IMR-90 (cell line): ENCODE data around the gene PRIMA1. TPM values are rescaled to one million over a fixed set of nuclear protein-coding genes. Genes with fewer than 3 reads are reported as not detected.

Experiments
- ATAC-seq: fragments of 200-7000 bp; cut with Tn5 transposase; 2 replicates; pipeline ENCODE4 v1.9.1; 2020; ENCODE audit warnings: low read depth, mild to moderate bottlenecking, moderate library complexity
- BruUV-seq: library from RNA; stranded (reverse); fragments of 400-500 nt; replicated peaks from 2 replicates; lab custom pipeline; 2021; lab: Mats Ljungman, UMichigan
- CTCF ChIA-PET: fragments of 300-600 bp; formaldehyde crosslinking; extraction: SDS; loops from one replicate; lab custom pipeline; 2021; ENCODE audit warnings: antibody characterized with exemption; lab: Yijun Ruan, JAX
- POLR2A ChIA-PET: fragments of 300-600 bp; sonication (Branson Sonifier 250); formaldehyde crosslinking; loops from one replicate; lab custom pipeline; 2022; ENCODE audit warnings: antibody characterized with exemption; ENCODE audit not compliant: unreplicated experiment; lab: Charles Lee
- DNase-seq: peaks from one replicate; pipeline ENCODE4 v3.0.0; 2013
- H2AFZ ChIP-seq: replicated peaks from 2 replicates; pipeline ENCODE3; 2013; ENCODE audit warnings: low read length, mild to moderate bottlenecking; ENCODE audit not compliant: poor library complexity
- H2AK5ac ChIP-seq: 2 replicates; pipeline ENCODE4 v1.6.1; 2013; ENCODE audit warnings: low read depth, low read length, inconsistent platforms
- H2AK9ac ChIP-seq: replicated peaks from 2 replicates; pipeline ENCODE3; 2013; ENCODE audit warnings: mild to moderate bottlenecking, low read depth, low read length, moderate library complexity; ENCODE audit not compliant: poor library complexity
- H2BK120ac ChIP-seq: 2 replicates; pipeline ENCODE4 v1.6.1; 2013; ENCODE audit warnings: low read depth, low read length, inconsistent platforms
- H2BK15ac ChIP-seq: 3 replicates; pipeline ENCODE4 v1.6.1; 2013; ENCODE audit warnings: low read depth, low read length, inconsistent platforms
- H2BK20ac ChIP-seq: 2 replicates; pipeline ENCODE4 v1.6.1; 2013; ENCODE audit warnings: low read depth, mild to moderate bottlenecking, inconsistent platforms, low read length, moderate library complexity
- H2BK5ac ChIP-seq: 2 replicates; pipeline ENCODE4 v1.6.1; 2013; ENCODE audit warnings: mild to moderate bottlenecking, low read depth, low read length, inconsistent platforms; ENCODE audit not compliant: poor library complexity, severe bottlenecking
- H3K14ac ChIP-seq: replicated peaks from 2 replicates; pipeline ENCODE4 v1.6.1; 2013; ENCODE audit warnings: low read depth, low read length, inconsistent platforms
- H3K18ac ChIP-seq: 2 replicates; pipeline ENCODE4 v1.6.1; 2013; ENCODE audit warnings: low read depth, low read length, control low read depth
- H3K23ac ChIP-seq: 2 replicates; pipeline ENCODE4 v1.6.1; 2013; ENCODE audit warnings: low read depth, low read length, inconsistent platforms
- H3K27ac ChIP-seq: 2 replicates; pipeline ENCODE4 v1.5.1; 2013; ENCODE audit warnings: mild to moderate bottlenecking, control low read depth, low read length; ENCODE audit not compliant: insufficient read depth
- H3K27me3 ChIP-seq: 2 replicates; pipeline ENCODE4 v1.6.1; 2013; ENCODE audit warnings: low read length; ENCODE audit not compliant: control insufficient read depth, insufficient read depth
- H3K36me3 ChIP-seq: 2 replicates; pipeline ENCODE4 v1.6.1; 2013; ENCODE audit warnings: low read length, mixed read lengths; ENCODE audit not compliant: control insufficient read depth, insufficient read depth
- H3K4ac ChIP-seq: 2 replicates; pipeline ENCODE4 v1.6.1; 2013; ENCODE audit warnings: low read depth, low read length, inconsistent platforms
- H3K4me1 ChIP-seq: 2 replicates; pipeline ENCODE4 v1.6.1; 2013; ENCODE audit warnings: low read length, mixed read lengths; ENCODE audit not compliant: control insufficient read depth, insufficient read depth
- H3K4me2 ChIP-seq: 2 replicates; pipeline ENCODE4 v1.6.1; 2013; ENCODE audit warnings: low read depth, mild to moderate bottlenecking, control low read depth, low read length, moderate library complexity
- H3K4me3 ChIP-seq: 2 replicates; pipeline ENCODE4 v1.5.1; 2013; ENCODE audit warnings: low read depth, mild to moderate bottlenecking, control low read depth, low read length, moderate library complexity; ENCODE audit not compliant: insufficient read depth
- H3K56ac ChIP-seq: 2 replicates; pipeline ENCODE4 v1.6.1; 2013; ENCODE audit warnings: low read length, inconsistent platforms; ENCODE audit not compliant: insufficient read depth; ENCODE audit errors: extremely low read depth
- H3K79me1 ChIP-seq, 2 experiments: 2 replicates each; pipeline ENCODE4 v1.6.1; 2013; ENCODE audit warnings: low read length in 2 of 2, inconsistent platforms in 1 of 2, low read depth in 1 of 2
- H3K9ac ChIP-seq: 2 replicates; pipeline ENCODE4 v1.6.1; 2013; ENCODE audit warnings: low read depth, low read length, control low read depth
- H3K9me1 ChIP-seq: 2 replicates; pipeline ENCODE4 v1.6.1; 2013; ENCODE audit warnings: low read length, inconsistent platforms; ENCODE audit not compliant: insufficient read depth
- H3K9me3 ChIP-seq: 2 replicates; pipeline ENCODE4 v1.6.1; 2013; ENCODE audit warnings: low read length; ENCODE audit not compliant: control insufficient read depth, insufficient read depth
- H4K20me1 ChIP-seq: 2 replicates; pipeline ENCODE4 v1.6.1; 2013; ENCODE audit warnings: low read length, inconsistent platforms; ENCODE audit not compliant: insufficient read depth
- H4K5ac ChIP-seq: 2 replicates; pipeline ENCODE4 v1.6.1; 2013; ENCODE audit warnings: mild to moderate bottlenecking, low read depth, low read length, control low read depth
- H4K8ac ChIP-seq, 2 experiments: 2 replicates each; pipeline ENCODE4 v1.6.1; 2013; ENCODE audit warnings: low read depth in 2 of 2, low read length in 2 of 2, control low read depth in 1 of 2, inconsistent platforms in 1 of 2
- H4K91ac ChIP-seq: 2 replicates; pipeline ENCODE4 v1.6.1; 2013; ENCODE audit warnings: low read depth, low read length, inconsistent platforms; ENCODE audit not compliant: insufficient read depth
- BHLHE40 ChIP-seq: fragments of 150-350 bp; IDR thresholded peaks from 2 replicates; pipeline ENCODE4 v1.6.1; 2016; ENCODE audit warnings: mild to moderate bottlenecking, low read depth, low read length
- FOS ChIP-seq: fragments of 150-350 bp; IDR thresholded peaks from 2 replicates; pipeline ENCODE4 v1.6.1; 2016; ENCODE audit warnings: low read depth, low read length
- MAZ ChIP-seq: IDR thresholded peaks from 2 replicates; pipeline ENCODE4 v1.6.1; 2012; ENCODE audit warnings: low read depth, mild to moderate bottlenecking, low read length, improper control_type of control experiment, moderate library complexity, borderline replicate concordance
- NFE2L2 ChIP-seq: fragments of 150-350 bp; IDR thresholded peaks from 2 replicates; pipeline ENCODE4 v1.6.1; 2016; ENCODE audit warnings: low read depth, mild to moderate bottlenecking, low read length
- RAD21 ChIP-seq: IDR thresholded peaks from 2 replicates; pipeline ENCODE4 v1.6.1; 2012; ENCODE audit warnings: low read length, improper control_type of control experiment
- RFX5 ChIP-seq: IDR thresholded peaks from 2 replicates; pipeline ENCODE4 v1.8.0; 2012; ENCODE audit warnings: low read depth, mild to moderate bottlenecking, low read length, moderate library complexity
- SMC3 ChIP-seq: fragments of 150-350 bp; IDR thresholded peaks from 2 replicates; pipeline ENCODE4 v1.6.1; 2016; ENCODE audit warnings: low read depth, mild to moderate bottlenecking, antibody characterized with exemption, low read length, moderate library complexity
- WGBS, 2 experiments: methylation state at CpG; one replicate each; pipeline versions ENCODE4 v1.1.5 to v1.1.7; 2013; ENCODE audit warnings: missing lambda C conversion rate in 2 of 2; ENCODE audit not compliant: insufficient read length in 1 of 2; ENCODE audit errors: extremely low coverage in 2 of 2; 5-methylcytosine and 5-hydroxymethylcytosine counted together
- dilution Hi-C: fragments of 300-500 bp; cut with HindIII; formaldehyde crosslinking; loops from one replicate; pipeline ENCODE4 v1.14.3; 2018; ENCODE audit warnings: low sequenced_read_pairs; ENCODE audit not compliant: unreplicated experiment
- in situ Hi-C: fragments of 300-500 bp; cut with MboI; formaldehyde crosslinking; loops from 3 replicates; pipeline ENCODE4 v1.14.3; 2019; ENCODE audit warnings: low sequenced_read_pairs, inconsistent platforms, mixed read lengths
- intact Hi-C: fragments of 100-400 bp; cut with micrococcal nuclease; formaldehyde crosslinking; loops from 2 replicates; pipeline ENCODE4 v1.10.0; 2022
- polyA plus RNA-seq, 3 experiments: library from polyadenylated mRNA; depleted of rRNA; stranded (reverse); fragments of >200 nt; gene quantifications; 2 replicates each; pipeline ENCODE4 v1.2.3, GENCODE V29; 2012; ENCODE audit warnings: low replicate concordance in 1 of 3
- total RNA-seq: library from RNA; depleted of rRNA; stranded (reverse); fragments of >200 nt; gene quantifications from 2 replicates; pipeline ENCODE4 v1.2.3, GENCODE V29; 2012
- TF ChIP-seq, protein P1 (sequence below): fragments of 150-350 bp; IDR thresholded peaks from 2 replicates; pipeline ENCODE4 v1.6.1; 2017; ENCODE audit warnings: mild to moderate bottlenecking, antibody characterized with exemption, low read length, low read depth

Gene PRIMA1
- total and polyA plus RNA-seq, 2 of the 4 experiments (the other 2 are of a cell fraction) = not detected

- H4K91ac ChIP-seq = no peak overlapping the region
- H3K4me2 ChIP-seq = no peak overlapping the region
- no peak overlapping the region for H4K8ac ChIP-seq
- H3K27ac ChIP-seq = no peak overlapping the region
- WGBS, 2 experiments = 17% methylated on average over 1 of the region's 3 CpGs; no CpG with 5 or more reads in 1 of the 2 experiments
- no peak overlapping the region for H2AFZ ChIP-seq
- no peaks in the 10 kb centered on the region for H3K9me3 ChIP-seq
- H3K27me3 ChIP-seq = no peaks in the 10 kb centered on the region
- no peak overlapping the region for H4K5ac ChIP-seq
- in situ Hi-C loops (no loop called here), intact Hi-C loops (no loop called here), dilution Hi-C loops (no loop called here)
- H3K4me3 ChIP-seq = no peak overlapping the region
- DNase-seq (no peak), ATAC-seq (no peak)
- POLR2A ChIA-PET = no interaction called here
- H3K56ac ChIP-seq = no peak overlapping the region
- no peaks in the 10 kb centered on the region for H4K20me1 ChIP-seq
- H2BK120ac ChIP-seq = no peak overlapping the region
- no peaks in the 10 kb centered on the region for H3K9me1 ChIP-seq
- TF ChIP-seq NFE2L2 (no peak), RFX5 (no peak), MAZ (no peak), FOS (no peak), SMC3 (no peak), RAD21 (no peak), BHLHE40 (no peak)
- TF ChIP-seq, protein P1, sequence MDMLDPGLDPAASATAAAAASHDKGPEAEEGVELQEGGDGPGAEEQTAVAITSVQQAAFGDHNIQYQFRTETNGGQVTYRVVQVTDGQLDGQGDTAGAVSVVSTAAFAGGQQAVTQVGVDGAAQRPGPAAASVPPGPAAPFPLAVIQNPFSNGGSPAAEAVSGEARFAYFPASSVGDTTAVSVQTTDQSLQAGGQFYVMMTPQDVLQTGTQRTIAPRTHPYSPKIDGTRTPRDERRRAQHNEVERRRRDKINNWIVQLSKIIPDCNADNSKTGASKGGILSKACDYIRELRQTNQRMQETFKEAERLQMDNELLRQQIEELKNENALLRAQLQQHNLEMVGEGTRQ = no peak
- H3K4me1 ChIP-seq = no peaks in the 10 kb centered on the region
- H3K4ac ChIP-seq = no peak overlapping the region
- H3K23ac ChIP-seq = no peak overlapping the region
- no peak overlapping the region for H2AK5ac ChIP-seq
- H3K36me3 ChIP-seq = no peaks in the 10 kb centered on the region
- no peak overlapping the region for H3K18ac ChIP-seq
- no peak overlapping the region for H2BK15ac ChIP-seq
- H3K9ac ChIP-seq = no peak overlapping the region
- CTCF ChIA-PET = no interaction called here
- H3K14ac ChIP-seq = no peak overlapping the region
- BruUV-seq = no TSS peak
- no peak overlapping the region for H2AK9ac ChIP-seq
- no peak overlapping the region for H2BK20ac ChIP-seq
- H3K79me1 ChIP-seq = no peaks in the 10 kb centered on the region
- no peak overlapping the region for H2BK5ac ChIP-seq
Observed at GRCh38 chr14:93830753-93831461, 42.6 kb upstream of the PRIMA1 start.
